ENCODE results near the gene CNTN4. TPM values are rescaled to one million over a fixed set of nuclear protein-coding genes. Genes with fewer than 3 reads are reported as not detected.
"Not testable (repeated sequence)": the region's sequence is repeated elsewhere in the genome, so short reads cannot be mapped to it uniquely, and the experiment has no call there.

Gene CNTN4
- polyA plus RNA-seq, 4 donors = 28.0 to 123 (median 36.4) TPM

- DNase-seq (ENCODE audit: low read depth in 4 of 4, low spot score in 3 of 4) = not testable (repeated sequence)
Measured at GRCh38 chr3:2993130-2993529, 894.5 kb downstream of the CNTN4 start.

DNA sequence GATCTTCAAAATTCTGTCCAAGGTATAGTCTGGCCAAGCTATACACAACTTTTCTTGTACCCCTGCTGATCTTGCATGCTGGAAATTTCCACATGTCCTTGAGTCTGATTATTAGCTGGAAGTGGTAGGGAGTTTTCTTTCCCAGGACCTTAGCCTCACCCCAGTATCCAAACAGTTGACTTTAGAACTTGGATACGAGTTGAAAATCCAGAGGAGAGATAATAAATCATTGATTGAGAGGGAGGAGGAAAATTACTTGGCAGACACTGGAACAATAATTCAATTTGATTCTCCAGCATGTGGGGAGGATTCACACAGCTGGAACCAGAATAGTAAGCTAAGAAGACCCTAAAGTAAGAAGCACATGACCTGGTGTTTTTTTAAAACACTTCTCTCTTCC, 895.1 kb downstream of the CNTN4 start:
- peak; percentile 22 to 43 (median 36) for DNase-seq (ENCODE audit: low read depth in 4 of 4, low spot score in 3 of 4)

- DNase-seq (ENCODE audit: low read depth in 4 of 4, low spot score in 3 of 4) = no peak
Measured at GRCh38 chr3:2995195-2995594, 896.5 kb downstream of the CNTN4 start.

GRCh38 chr3:3005146-3005744, 906.6 kb downstream of the CNTN4 start:
- no peak for DNase-seq (ENCODE audit: low read depth in 4 of 4, low spot score in 3 of 4)

- DNase-seq (ENCODE audit: low read depth in 4 of 4, low spot score in 3 of 4) = no peak
Measured at GRCh38 chr3:3013317-3014052, 914.8 kb downstream of the CNTN4 start.

DNA sequence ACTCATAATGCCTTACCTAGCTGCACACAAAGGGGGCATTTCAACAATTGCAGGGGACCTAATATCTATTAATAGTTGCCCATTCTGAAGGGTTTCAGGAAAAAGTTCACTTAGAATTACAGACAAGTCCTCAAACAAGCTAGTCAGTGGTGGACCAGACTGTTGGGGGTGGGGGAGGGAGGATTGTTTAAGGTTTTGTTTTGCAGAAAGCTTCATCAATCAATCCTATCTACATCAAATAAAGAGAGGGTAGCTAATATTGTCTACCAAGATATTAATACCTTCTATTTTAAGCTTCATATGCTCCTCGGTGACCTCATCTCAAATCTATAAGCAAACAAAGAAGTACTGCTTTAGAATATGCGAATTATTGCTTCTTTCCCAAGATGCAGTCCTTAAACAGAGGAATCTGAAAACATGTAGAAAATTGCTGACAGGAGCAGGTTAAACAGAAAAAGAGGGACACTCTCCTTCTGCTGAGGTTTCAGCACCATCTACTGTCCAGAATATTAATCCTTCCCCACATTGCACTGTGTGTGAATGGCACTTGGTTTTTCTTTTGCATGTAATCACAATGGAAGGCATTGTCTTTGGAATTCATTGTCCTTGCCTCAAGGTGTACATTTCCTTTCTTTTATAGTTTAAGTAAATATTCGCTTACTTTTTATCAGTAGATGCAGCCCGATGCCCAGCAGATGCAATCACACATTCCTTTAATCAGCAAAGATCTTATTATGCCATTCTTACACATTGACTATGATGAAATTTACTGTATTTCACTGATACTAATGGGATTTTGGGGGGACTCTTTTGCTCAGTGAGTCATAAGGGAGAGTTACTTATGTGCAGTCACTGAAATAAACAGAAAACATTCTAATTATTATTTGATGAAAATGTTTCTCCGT, 916.8 kb downstream of the CNTN4 start:
- peak; percentile 29 to 46 (median 36) for DNase-seq (ENCODE audit: low read depth in 4 of 4, low spot score in 3 of 4)

DNA sequence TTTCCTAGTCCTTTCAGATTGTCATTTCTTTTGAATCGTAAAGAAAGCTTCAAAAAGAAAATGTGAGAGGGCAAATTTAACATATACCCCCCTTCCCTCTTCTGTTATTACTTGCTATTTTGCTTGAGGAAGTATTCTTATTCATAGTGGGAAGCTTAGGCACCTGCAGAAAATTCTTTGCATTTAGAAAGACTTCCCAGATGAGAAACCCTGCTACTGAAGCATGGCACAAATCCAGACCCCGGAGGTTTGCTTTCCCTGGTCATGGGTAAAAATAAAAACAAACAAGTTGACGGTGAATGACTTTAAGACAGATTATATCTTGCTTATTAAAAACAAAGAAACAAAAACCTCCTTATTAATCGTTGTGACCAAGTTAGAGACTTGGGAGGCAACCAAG, 917.6 kb downstream of the CNTN4 start:
- no peak for DNase-seq (ENCODE audit: low read depth in 4 of 4, low spot score in 3 of 4)

DNA sequence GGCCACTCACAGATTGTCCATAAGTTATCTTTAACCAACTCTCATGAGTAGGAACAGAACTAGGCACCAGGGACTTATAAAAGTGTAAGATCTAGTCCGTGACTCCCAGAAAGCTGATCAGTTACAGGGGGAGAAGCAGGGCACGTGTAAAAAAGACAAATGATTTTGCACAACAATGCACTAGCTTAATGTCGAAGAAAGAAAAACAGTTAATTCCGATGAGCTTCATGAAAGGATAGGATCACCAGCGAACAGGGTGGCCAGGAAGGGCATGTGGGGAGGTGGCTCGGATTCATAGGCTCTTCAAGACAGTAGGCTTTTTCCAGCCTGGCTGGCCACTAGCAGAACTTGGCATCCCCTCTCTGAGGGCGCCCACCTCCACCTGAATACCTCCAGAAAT, 921.5 kb downstream of the CNTN4 start:
- no peak for DNase-seq (ENCODE audit: low read depth in 4 of 4, low spot score in 3 of 4)

GRCh38 chr3:3023111-3023745, 924.6 kb downstream of the CNTN4 start:
- no peak for DNase-seq (ENCODE audit: low read depth in 4 of 4, low spot score in 3 of 4)

- no peak for DNase-seq (ENCODE audit: low read depth in 4 of 4, low spot score in 3 of 4)
Measured at GRCh38 chr3:3027976-3028567, 929.4 kb downstream of the CNTN4 start.

- DNase-seq (ENCODE audit: low read depth in 4 of 4, low spot score in 3 of 4) = no peak
Measured at GRCh38 chr3:3031326-3031725, 932.7 kb downstream of the CNTN4 start.

GRCh38 chr3:3037156-3037555, 938.5 kb downstream of the CNTN4 start:
- DNase-seq (ENCODE audit: low read depth in 4 of 4, low spot score in 3 of 4) = no peak

DNA sequence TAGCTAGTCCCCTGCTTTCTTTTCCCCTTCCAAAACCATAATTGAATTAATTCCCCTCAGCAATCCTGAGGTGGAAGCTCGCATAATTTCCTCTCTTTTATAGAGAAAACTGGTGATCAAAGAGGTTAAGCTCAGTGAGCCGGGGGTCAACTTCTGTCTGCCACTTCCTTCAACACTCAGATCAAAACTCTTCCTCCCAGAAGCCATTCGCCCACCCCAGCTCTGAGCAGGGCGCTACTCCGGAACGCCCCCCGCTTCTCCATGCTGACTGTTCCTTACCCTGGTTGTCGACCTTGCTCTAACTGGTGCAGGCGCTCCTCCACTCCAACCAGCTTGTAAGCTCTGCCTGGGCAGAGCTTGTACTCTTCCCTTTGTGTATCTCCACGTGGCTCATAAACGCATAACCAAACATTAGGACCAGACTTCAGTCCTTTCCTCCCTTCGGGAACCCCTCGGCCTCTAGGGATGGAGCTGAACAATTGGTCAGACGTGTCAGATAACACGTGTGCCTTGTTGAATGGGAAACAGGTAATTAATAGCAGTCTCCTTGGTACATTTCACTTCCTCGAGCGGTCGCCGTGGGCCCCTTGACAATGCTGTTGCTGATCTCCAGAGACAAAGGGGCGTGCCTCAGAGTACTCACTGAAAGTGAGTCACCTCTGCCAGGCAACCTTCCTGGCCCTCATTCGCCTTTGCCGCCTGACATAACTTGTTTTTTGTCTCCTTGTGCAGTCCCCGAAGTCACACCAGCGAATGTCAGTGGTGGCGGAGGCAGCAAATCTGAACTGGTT, 939.7 kb downstream of the CNTN4 start:
- DNase-seq (ENCODE audit: low read depth in 4 of 4, low spot score in 3 of 4) = no peak

DNA sequence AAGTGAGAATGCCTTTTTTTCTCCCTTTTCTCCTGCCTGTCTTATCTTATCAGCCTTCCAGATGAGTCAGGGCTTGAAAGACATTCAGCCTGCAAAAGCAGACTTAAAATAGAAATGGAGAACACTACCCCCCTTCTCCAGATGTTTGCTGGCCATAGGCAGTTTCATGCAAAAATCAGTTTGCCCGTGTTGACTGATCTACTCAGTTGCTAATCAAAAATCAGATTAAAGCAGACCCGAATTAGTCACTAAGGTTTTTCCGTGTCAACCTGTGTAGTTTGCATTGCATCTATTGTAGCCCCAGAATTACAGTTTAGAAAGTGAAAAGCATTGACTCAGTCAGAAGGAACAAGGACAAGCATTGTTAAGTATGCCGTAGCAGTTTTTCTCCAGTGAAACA, 955.3 kb downstream of the CNTN4 start:
- DNase-seq (ENCODE audit: low read depth in 4 of 4, low spot score in 3 of 4) = no peak

- DNase-seq (ENCODE audit: low read depth in 4 of 4, low spot score in 3 of 4) = no peak
Measured at GRCh38 chr3:3059645-3060044, 961.0 kb downstream of the CNTN4 start.

DNA sequence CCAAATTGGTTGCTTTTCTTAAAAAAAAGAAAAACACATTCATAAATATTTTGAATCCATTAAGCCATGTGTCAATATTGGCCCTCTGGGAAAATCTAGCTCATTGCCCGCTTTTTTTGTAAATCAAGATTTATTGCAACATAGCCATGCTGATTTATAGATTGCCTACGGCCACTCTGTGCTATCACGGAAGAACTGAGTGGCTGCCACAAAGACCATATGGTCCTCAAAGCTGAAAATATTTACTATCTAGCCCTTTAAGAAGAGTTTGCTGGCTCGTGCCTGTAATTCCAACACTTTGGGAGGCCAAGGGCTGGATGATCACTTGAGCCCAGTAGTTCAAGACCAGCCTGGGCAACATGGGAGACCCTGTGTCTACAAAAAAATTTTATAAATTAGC, 965.6 kb downstream of the CNTN4 start:
- no peak for DNase-seq (ENCODE audit: low read depth in 4 of 4, low spot score in 3 of 4)

- DNase-seq (ENCODE audit: low read depth in 4 of 4, low spot score in 3 of 4) = no peak
Measured at GRCh38 chr3:3065876-3066275, 967.2 kb downstream of the CNTN4 start.

DNA sequence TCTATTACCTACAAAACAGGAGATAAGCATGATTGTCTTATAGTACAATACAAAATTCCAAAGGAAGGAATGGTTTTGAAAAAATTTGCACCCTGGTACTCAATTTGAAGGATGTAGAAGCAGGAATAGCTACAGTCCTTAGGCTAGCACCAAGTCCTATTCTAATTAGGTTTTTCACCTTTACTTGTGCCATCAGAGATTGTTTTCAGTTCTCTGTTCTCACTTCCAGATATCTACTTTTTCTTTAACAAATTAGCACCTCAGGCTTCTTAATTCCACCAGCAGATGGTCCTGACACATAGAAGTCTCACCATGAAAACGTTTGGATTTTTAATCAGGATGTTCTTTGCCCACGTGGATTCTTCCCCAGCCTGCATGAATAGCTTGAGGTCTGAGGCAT, 967.7 kb downstream of the CNTN4 start:
- DNase-seq (ENCODE audit: low read depth in 4 of 4, low spot score in 3 of 4) = no peak

GRCh38 chr3:3066910-3067309, 968.2 kb downstream of the CNTN4 start:
- DNase-seq (ENCODE audit: low read depth in 4 of 4, low spot score in 3 of 4) = no peak

DNA sequence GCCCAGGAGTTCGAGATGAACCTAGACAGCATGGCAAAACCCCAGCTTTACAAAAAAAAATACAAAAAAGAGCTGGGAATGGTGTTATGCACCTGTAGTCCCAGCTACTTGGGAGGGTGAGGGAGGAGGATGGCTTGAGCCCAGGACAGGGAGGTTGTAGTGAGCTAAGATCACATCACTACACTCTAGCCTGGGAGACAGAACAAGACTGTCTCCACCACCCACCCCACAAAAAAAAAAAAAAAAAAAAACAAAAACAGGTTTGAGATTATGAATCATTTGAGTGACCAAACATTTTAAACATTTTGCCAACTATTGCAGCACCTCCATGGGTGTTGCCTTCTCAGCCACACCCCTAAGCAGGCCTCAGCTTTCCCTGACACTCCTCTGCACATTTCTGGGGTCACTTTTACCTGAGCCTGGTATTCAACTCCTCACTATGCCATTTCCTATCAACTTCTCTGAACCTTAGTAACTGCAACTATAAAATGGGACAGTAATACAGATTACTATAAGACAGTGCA, 969.8 kb downstream of the CNTN4 start:
- no peak for DNase-seq (ENCODE audit: low read depth in 4 of 4, low spot score in 3 of 4)

All from left renal pelvis (tissue), 4 donors.